Liver (tissue), 3 donors: ENCODE measurements around the gene TRMO.
A peak's percentile ranks its signal among the peaks of the same experiment; 100 is the strongest.

Experiments used
- CTCF ChIP-seq: fragments of 150-350 bp; IDR thresholded peaks from 2 replicates; pipeline ENCODE4 v1.5.1; 2017; ENCODE audit warnings: improper control_type of control experiment, low read depth, low read length; ENCODE audit not compliant: missing input control
- HNF4A ChIP-seq, 2 donors: conservative IDR thresholded peaks; 2 replicates each; pipeline ENCODE4 v1.6.1; 2016; ENCODE audit warnings: antibody characterized with exemption in 2 of 2, mild to moderate bottlenecking in 2 of 2
- JUND ChIP-seq, 2 donors: IDR thresholded peaks; 2 replicates each; pipeline ENCODE4 v1.6.1; 2016; ENCODE audit warnings: antibody characterized with exemption in 2 of 2
- MAX ChIP-seq: IDR thresholded peaks from 2 replicates; pipeline ENCODE4 v1.6.1; 2016; ENCODE audit warnings: antibody characterized with exemption
- NR2F2 ChIP-seq: IDR thresholded peaks from 2 replicates; pipeline ENCODE4 v1.6.1; 2016; ENCODE audit warnings: antibody characterized with exemption
- SP1 ChIP-seq: IDR thresholded peaks from 2 replicates; pipeline ENCODE4 v1.6.1; 2018; ENCODE audit warnings: antibody characterized with exemption, mild to moderate bottlenecking
- TAF1 ChIP-seq: conservative IDR thresholded peaks from 2 replicates; pipeline ENCODE4 v1.6.1; 2016; ENCODE audit warnings: antibody characterized with exemption, mild to moderate bottlenecking
- YY1 ChIP-seq: IDR thresholded peaks from 2 replicates; pipeline ENCODE4 v1.6.1; 2016; ENCODE audit warnings: antibody characterized with exemption, mild to moderate bottlenecking
- ZBTB33 ChIP-seq: IDR thresholded peaks from 2 replicates; pipeline ENCODE4 v1.6.1; 2016; ENCODE audit warnings: antibody characterized with exemption
- donor health status: healthy.
- donor health status: healthy.

- TF ChIP-seq HNF4A (conservative IDR thresholded peaks at IDR 0.05): no peak
- TF ChIP-seq CTCF: peak; percentile 63
- no peak for TF ChIP-seq MAX
- no peak for TF ChIP-seq ZBTB33
- no peak for TF ChIP-seq YY1
- TF ChIP-seq NR2F2: no peak
- TF ChIP-seq SP1: no peak
- TF ChIP-seq TAF1: no peak
- no peak for TF ChIP-seq JUND (IDR thresholded peaks at IDR 0.05)
Observed at GRCh38 chr9:97954550-97954989, 32.3 kb upstream of the TRMO start.
